Measurements from ENCODE around the gene EMSY.

EMSY gene

DNA sequence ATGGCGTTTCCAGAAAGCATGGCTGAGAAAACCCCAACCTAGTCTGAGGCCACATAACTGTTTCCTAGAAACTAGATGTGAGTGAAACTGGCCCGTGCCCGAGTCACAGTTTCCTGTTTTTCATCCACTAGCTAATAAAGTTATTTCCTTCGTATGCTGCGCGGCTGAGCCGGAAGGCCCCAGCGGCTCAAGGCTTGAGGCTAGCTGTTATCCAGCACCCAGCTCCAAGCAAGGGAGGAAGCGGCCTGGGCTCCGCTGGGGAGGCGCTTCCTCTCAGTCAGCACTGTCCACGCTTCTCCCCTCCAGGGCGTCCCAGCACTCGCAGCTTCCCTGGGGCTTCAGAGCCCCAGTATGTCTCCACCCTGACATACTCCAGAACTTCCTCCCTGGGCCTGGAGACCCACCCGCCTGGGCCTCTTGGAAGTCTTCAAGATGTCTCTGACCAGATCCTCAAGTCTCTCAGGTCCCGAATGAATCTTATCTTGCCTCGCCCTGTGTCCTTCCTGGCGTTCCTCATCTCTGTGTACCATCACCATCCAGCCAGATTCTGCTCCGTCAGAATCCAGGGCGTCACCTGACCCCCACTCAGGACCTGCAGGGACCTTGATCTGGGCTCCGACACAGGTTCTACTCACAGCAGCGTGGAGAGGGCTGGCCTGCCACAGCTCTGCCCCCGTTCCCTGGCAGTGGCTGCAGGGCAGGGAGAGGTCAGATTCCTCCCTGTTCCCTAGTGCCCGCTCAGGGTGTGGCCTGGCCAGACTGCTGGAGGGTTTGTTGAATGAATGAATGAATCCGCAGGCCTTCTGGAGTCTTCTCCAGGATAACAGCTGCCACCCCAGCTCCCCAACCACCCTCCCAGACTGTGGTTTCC is 143.9 kb downstream of the EMSY start:
- DNase-seq = peak in 1 of 2 donors; percentile 79
- no peaks in the 10 kb centered on the region for H3K36me3 ChIP-seq
- intact Hi-C loops (cut with DNase I; ENCODE audit: low total_unique reads) = no loop called here
- TF ChIP-seq, protein P1, sequence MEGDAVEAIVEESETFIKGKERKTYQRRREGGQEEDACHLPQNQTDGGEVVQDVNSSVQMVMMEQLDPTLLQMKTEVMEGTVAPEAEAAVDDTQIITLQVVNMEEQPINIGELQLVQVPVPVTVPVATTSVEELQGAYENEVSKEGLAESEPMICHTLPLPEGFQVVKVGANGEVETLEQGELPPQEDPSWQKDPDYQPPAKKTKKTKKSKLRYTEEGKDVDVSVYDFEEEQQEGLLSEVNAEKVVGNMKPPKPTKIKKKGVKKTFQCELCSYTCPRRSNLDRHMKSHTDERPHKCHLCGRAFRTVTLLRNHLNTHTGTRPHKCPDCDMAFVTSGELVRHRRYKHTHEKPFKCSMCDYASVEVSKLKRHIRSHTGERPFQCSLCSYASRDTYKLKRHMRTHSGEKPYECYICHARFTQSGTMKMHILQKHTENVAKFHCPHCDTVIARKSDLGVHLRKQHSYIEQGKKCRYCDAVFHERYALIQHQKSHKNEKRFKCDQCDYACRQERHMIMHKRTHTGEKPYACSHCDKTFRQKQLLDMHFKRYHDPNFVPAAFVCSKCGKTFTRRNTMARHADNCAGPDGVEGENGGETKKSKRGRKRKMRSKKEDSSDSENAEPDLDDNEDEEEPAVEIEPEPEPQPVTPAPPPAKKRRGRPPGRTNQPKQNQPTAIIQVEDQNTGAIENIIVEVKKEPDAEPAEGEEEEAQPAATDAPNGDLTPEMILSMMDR (IDR thresholded peaks at IDR 0.05) = no peak
- peak overlapping the region; percentile 60 to 69 for H3K27ac ChIP-seq
- H3K27me3 ChIP-seq = no peaks in the 10 kb centered on the region
- peaks cover 0 to 22% (median 9%) of the 10 kb centered on the region in 4 donors for H3K4me1 ChIP-seq
- no peak overlapping the region for H3K4me3 ChIP-seq
- no peaks in the 10 kb centered on the region for H3K9me3 ChIP-seq

DNA sequence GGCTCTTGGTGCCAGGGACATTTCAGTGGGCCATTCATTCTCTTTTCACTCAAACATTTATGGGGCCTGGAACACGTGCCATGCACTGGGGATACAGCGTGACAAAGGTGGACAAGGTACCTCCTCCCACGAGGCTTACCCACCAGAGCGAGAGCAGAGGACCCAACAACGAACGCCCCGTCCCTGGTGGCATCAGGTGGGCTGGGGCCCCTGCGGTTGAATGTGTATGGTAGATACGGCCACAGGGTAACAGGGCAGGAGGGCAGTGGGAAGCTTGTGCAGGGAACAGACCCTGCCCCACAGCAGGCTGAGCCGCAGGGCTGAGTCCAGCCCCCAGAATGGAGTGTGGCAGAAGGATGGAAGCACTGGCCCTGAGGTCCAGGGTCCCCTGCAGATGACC is 144.7 kb downstream of the EMSY start:
- Histone ChIP-seq H3K36me3 (no peaks in the 10 kb centered on the region), H3K4me1 (peaks cover 0 to 22% (median 9%) of the 10 kb centered on the region in 4 donors), H3K4me3 (no peak overlapping the region), H3K27me3 (no peaks in the 10 kb centered on the region), H3K9me3 (no peaks in the 10 kb centered on the region), H3K27ac (no peak overlapping the region)
- no peak for DNase-seq
- intact Hi-C loops (cut with DNase I; ENCODE audit: low total_unique reads) = no loop called here
- TF ChIP-seq, protein P1 (IDR thresholded peaks at IDR 0.05) = no peak

DNA sequence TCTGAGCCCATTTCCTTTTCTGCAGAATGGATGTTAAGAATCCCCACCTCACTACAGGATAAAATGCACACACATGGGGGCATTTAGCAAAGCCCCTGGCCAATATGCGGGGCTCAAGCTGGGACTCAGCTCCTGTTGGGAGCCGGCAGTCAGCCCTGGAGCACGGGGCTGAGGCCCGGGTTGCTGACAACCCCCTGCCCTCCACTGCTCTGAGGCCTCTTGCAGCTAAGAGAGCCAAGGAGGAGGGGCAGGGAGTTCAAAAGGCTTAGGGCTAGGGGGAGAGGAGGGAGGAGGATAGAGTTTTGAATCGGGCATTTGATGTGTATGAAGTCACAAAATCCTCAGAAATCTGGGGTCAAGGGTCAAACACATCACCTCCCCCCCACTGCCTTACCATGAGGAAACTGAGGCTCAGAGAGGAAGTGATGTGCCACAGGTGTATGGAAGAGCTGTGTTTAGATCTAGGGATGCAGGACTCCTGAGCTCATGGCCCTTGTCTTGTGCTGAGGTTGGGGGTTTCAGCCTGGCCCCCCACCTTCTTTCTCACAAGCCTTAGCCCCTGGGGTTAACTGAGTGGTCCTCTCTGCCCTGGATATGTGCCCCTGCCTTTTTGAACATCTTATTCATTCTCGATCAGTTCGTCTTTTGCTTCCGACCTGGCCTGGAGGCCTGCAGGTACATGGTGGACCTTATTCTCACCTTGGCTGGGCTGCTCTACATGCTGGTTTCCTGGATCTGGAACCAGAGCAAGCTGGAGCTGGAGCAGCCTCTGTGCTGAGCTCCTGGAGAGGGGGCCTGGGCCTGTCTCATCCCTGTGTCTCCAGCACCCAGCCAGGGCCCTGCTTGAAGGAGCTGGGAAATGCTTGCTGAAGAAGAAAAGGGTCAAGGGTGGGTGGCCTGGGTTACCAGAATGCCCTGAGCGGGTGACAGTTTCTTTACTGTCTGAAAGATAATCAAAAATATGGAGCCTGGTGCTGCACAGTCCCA is 145.4 kb downstream of the EMSY start:
- H3K27ac ChIP-seq = no peak overlapping the region
- H3K4me3 ChIP-seq = no peak overlapping the region
- no peaks in the 10 kb centered on the region for H3K9me3 ChIP-seq
- peaks cover 0 to 22% (median 9%) of the 10 kb centered on the region in 4 donors for H3K4me1 ChIP-seq
- no peaks in the 10 kb centered on the region for H3K27me3 ChIP-seq
- TF ChIP-seq, protein P1 (IDR thresholded peaks at IDR 0.05) = no peak
- no peak for DNase-seq
- intact Hi-C loops (cut with DNase I; ENCODE audit: low total_unique reads) = no loop called here
- H3K36me3 ChIP-seq = no peaks in the 10 kb centered on the region

DNA sequence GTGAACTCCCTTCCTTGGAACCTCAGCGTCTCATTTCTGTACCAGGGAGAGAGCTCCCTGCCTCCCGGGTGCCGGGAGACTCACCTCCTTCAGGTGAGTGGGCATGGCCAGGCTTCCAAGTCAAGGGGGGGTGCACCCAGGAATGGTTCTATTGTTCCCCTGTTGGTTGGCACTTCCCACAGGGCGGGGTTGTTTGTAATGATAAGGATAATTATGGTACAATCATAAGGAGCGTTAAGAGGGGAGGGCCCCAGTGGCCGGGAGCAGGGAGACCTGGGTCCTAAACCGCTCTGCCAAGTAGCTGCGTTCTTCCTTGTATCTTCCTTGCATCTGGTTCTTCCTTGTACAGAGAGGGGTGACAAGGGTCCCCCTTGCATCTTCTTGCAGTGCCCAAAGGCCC is 146.6 kb downstream of the EMSY start:
- Histone ChIP-seq H3K27ac (no peak overlapping the region), H3K9me3 (no peaks in the 10 kb centered on the region), H3K27me3 (no peaks in the 10 kb centered on the region), H3K36me3 (no peaks in the 10 kb centered on the region), H3K4me3 (no peak overlapping the region), H3K4me1 (peaks cover 0 to 22% (median 9%) of the 10 kb centered on the region in 4 donors)
- DNase-seq = no peak
- intact Hi-C loops (cut with DNase I; ENCODE audit: low total_unique reads) = no loop called here
- TF ChIP-seq, protein P1 (IDR thresholded peaks at IDR 0.05) = no peak

DNA sequence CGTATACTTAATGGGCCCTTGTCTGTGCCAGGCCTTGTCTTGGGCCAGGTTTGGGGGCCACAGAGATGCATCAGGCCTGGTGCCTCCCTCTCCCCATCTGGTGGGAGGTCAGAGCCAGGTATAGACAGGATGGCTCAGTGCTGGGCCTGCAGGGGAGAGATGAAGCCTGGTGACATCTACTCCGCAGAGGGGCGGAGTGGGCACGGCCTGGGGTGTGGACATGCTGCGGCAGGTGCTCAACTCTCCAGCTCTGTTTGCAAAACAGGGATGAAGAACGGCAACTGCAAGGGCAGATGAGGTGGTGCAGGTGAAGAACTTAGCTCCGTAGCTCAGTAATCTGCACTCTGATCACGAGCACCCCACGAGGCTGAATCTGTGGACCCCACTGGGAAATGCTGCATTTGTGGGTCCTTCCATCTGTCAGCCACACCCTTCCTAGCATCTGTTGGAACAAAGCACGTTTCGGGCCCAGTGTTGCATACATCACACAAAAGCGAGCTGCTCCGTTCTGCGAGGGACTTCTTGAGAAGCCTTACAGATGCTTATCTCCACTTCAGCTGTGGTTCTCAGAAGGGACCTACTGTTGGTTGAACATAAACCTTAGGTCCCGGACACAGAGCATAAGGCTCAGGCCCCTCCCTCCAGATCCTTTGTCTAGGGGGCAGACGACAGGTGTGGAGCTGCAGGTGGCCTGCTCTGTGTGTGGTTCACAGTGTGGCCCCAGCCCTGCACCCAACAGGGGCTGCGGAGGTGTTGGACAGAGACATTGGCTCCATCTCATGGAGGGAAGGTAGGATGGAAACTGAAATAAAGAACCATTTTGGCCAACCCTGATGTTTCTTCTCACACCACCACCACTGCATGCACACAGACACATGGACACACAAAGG is 147.5 kb downstream of the EMSY start:
- no peaks in the 10 kb centered on the region for H3K9me3 ChIP-seq
- TF ChIP-seq, protein P1 (IDR thresholded peaks at IDR 0.05) = no peak
- H3K36me3 ChIP-seq = no peaks in the 10 kb centered on the region
- H3K4me3 ChIP-seq = no peak overlapping the region
- H3K27me3 ChIP-seq = no peaks in the 10 kb centered on the region
- intact Hi-C loops (cut with DNase I; ENCODE audit: low total_unique reads) = no loop called here
- H3K4me1 ChIP-seq = peaks cover 0 to 22% (median 9%) of the 10 kb centered on the region in 4 donors
- no peak overlapping the region for H3K27ac ChIP-seq
- DNase-seq = no peak
